AG04449 (cell line): ENCODE data around the gene PTPRG.

ENCODE experiments used
- CTCF ChIA-PET: fragments of 350-600 bp; formaldehyde crosslinking; extraction: SDS; loops from one replicate; lab custom pipeline; 2021; ENCODE audit warnings: antibody characterized with exemption; lab: Yijun Ruan, JAX
- POLR2A ChIA-PET: fragments of 400-600, 350-600 bp; formaldehyde crosslinking; extraction: SDS; loops from one replicate; lab custom pipeline; 2020; ENCODE audit warnings: antibody characterized with exemption, inconsistent platforms; lab: Yijun Ruan, JAX
- DNase-seq: peaks from one replicate; pipeline ENCODE4 v3.0.0-alpha.2; 2010; ENCODE audit warnings: low read depth, low spot score
- H3K4me3 ChIP-seq: 2 replicates; pipeline ENCODE4 v1.5.1; 2011; ENCODE audit warnings: low read depth, mild to moderate bottlenecking, control low read depth, low read length
- TF ChIP-seq, protein P1 (sequence below): IDR thresholded peaks from one replicate; pipeline ENCODE4 v1.5.1; 2011; ENCODE audit warnings: mild to moderate bottlenecking, moderate library complexity, low read length, control low read depth, inconsistent platforms; ENCODE audit not compliant: insufficient read depth; ENCODE audit errors: missing control alignments

Gene PTPRG

DNA sequence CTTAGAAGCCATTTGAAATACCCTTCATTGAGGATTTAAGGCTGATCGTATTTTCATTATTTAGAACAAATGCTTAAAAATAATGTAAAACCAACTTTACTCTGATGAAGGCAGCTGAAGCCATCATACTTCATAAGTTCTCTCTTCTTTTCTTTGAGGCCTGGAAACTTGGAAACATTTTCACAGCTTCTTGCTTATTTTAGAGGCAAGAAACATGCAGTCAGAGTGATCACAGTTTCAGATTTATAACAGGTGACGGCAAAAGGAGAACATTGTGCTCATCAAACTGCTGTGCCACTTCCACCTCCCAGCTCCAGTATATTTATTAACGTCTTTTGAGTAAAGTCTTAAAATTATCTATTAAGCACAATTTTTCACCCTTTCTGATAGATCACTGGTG lies 376.1 kb downstream of the PTPRG start:
- POLR2A ChIA-PET, result no interaction called here
- TF ChIP-seq, protein P1, sequence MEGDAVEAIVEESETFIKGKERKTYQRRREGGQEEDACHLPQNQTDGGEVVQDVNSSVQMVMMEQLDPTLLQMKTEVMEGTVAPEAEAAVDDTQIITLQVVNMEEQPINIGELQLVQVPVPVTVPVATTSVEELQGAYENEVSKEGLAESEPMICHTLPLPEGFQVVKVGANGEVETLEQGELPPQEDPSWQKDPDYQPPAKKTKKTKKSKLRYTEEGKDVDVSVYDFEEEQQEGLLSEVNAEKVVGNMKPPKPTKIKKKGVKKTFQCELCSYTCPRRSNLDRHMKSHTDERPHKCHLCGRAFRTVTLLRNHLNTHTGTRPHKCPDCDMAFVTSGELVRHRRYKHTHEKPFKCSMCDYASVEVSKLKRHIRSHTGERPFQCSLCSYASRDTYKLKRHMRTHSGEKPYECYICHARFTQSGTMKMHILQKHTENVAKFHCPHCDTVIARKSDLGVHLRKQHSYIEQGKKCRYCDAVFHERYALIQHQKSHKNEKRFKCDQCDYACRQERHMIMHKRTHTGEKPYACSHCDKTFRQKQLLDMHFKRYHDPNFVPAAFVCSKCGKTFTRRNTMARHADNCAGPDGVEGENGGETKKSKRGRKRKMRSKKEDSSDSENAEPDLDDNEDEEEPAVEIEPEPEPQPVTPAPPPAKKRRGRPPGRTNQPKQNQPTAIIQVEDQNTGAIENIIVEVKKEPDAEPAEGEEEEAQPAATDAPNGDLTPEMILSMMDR, result no peak
- CTCF ChIA-PET, result interaction anchor here (0.9 to 3.2 kb wide), 8 partner anchors 9 to 378 kb away, joined by 3 to 32 read pairs (median 6); no protein-coding TSS in a partner anchor
- DNase-seq, result no peak
- H3K4me3 ChIP-seq, result no peak overlapping the region

DNA sequence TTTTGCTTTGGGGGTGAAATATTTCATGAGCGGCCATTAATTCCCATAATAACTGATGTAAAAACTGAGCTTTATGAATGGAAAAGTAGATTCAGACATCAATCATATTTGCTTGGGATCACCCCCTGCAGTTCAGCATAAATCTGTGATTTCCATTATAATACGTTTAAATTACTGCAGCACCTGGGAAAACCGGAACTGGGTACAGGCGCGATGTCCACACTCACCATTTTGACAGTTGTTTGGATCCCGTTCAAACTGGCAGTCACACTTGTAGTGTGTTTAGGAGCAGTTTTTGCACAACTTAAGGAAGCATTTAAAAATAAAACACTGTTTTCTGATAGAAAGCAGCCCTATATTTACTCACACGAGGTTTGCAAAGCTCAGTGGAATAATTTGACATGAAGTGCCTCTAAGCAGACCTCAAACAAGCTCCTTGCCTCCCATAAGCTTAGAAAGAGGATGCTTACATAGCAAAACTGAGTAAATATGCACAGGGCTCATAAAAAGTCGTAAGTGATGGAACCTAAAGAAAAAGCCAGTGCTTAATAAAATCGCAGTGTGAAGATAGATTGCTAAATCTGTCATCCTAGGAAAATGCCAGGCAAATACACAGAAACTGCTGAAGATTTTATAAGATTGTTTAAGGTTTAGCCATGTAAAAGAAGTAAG lies 377.6 kb downstream of the PTPRG start:
- H3K4me3 ChIP-seq, result no peak overlapping the region
- TF ChIP-seq, protein P1, result no peak
- CTCF ChIA-PET, result interaction anchor here (1.1 to 1.4 kb wide), 2 partner anchors 80 to 375 kb away, joined by 4 to 5 read pairs; no protein-coding TSS in a partner anchor
- DNase-seq, result no peak
- POLR2A ChIA-PET, result no interaction called here

DNA sequence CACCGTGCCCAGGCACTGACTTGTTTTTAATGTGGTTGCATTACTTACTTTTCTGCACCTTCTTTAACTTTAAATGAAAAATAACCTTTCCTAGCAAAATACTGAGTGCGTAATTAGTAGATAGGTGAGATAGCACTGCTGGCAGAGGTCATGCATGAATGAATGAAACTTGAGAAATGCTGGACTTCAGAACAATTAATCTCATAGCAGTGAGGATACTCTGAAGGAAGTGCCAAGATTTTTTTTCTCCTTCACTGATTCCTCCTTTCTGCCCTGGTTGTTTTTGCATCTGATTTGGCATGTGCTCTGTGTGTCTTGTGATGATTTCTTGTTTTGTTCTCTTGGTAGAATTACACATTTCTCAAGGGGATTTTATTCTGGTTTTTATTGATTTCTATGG lies 378.9 kb downstream of the PTPRG start:
- TF ChIP-seq, protein P1, result no peak
- no peak overlapping the region for H3K4me3 ChIP-seq
- DNase-seq, result no peak
- POLR2A ChIA-PET, result no interaction called here
- CTCF ChIA-PET, result no interaction called here

DNA sequence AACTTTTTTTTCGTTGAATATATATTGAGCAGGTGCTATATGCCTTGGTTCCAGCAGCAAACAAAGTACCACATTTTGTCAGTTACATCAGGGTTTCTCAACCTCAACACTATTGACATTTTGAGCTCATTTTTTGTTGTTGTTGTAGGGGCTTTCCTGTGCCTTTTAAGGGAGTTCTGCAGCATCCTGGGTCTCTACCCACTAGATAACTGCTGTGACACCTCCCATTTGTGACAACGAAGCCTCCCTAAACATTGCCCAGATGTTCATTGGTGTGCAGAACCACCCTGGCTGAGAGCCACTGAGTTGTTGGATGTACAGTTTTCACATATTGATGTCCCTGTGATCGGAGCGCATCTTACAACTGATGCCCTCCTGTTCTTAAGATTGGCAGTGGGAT lies 382.6 kb downstream of the PTPRG start:
- CTCF ChIA-PET, result no interaction called here
- H3K4me3 ChIP-seq, result no peak overlapping the region
- POLR2A ChIA-PET, result no interaction called here
- no peak for DNase-seq
- TF ChIP-seq, protein P1, result no peak

- DNase-seq, result no peak
- H3K4me3 ChIP-seq, result no peak overlapping the region
- TF ChIP-seq, protein P1, result no peak
- ChIA-PET CTCF (interaction anchor here (2.4 kb wide), 1 partner anchor 8 kb away, joined by 32 read pairs; no protein-coding TSS in a partner anchor), POLR2A (no interaction called here)
Measured at GRCh38 chr3:61944726-61945125, 383.4 kb downstream of the PTPRG start.

DNA sequence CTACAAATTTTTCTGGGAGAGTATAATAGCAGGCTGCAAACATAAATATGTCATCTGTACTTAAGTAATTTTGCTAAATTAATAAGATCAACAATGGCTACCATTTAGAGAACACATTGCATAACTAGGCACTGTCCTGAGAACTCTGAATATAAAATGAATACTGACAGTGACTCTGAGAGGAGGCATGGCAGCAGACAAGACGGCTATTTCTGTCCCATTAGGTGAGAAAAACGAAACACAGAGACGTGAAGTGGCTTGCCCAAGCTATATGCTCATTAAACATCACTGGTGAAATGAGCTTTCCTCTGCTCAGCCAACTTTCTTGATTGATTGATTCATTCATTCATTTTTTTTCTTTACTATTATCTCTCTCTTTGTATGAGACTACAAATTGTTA lies 384.3 kb downstream of the PTPRG start:
- CTCF ChIA-PET, result interaction anchor here (0.8 to 2.4 kb wide), 3 partner anchors 9 to 243 kb away, joined by 3 to 32 read pairs (median 4); no protein-coding TSS in a partner anchor
- POLR2A ChIA-PET, result no interaction called here
- TF ChIP-seq, protein P1, result no peak

More for the DNA sequence above, 384.3 kb downstream of the PTPRG start:
- no peak for DNase-seq
- H3K4me3 ChIP-seq, result no peak overlapping the region
